ENCODE data around the gene INKA1. TPM values are rescaled to one million over a fixed set of nuclear protein-coding genes. Genes with fewer than 3 reads are reported as not detected.
A peak's percentile ranks its signal among the peaks of the same experiment; 100 is the strongest.

INKA1 gene
- total and polyA plus RNA-seq, 9 of the 15 experiments (the other 6 are each of a cell fraction or from before 2014, with no cell fraction given), result 0.55 to 13.9 (median 6.7) TPM

- TF ChIP-seq CHD1 (IDR thresholded peaks at IDR 0.05; ENCODE audit: low read length), result peak; percentile 60
- no peak for TF ChIP-seq RFX5 (IDR thresholded peaks at IDR 0.05; ENCODE audit: low read depth, low read length)
- TF ChIP-seq E2F6 (IDR thresholded peaks at IDR 0.05; ENCODE audit: borderline replicate concordance in 1 of 2, extremely low read depth in 1 of 2, insufficient read depth in 1 of 2, insufficient read length in 1 of 2, low read depth in 1 of 2, low read length in 1 of 2, poor library complexity in 1 of 2, severe bottlenecking in 1 of 2), result peak in 1 of 2 experiments; percentile 35
- no peak for TF ChIP-seq BRCA1 (IDR thresholded peaks at IDR 0.05)
- 0 out of 2 replicates have a peak, but pooled peaks have one; percentile 24 for TF ChIP-seq BRCA1 (CRISPR knock-in tag; IDR thresholded peaks at IDR 0.05)
- TF ChIP-seq TCFL5 (CRISPR knock-in tag; conservative IDR thresholded peaks at IDR 0.05), result no peak
- TF ChIP-seq CTBP1 (IDR thresholded peaks at IDR 0.05; ENCODE audit: borderline replicate concordance), result 0 out of 2 replicates have a peak, but pooled peaks have one; percentile 15
- TF ChIP-seq ZNF140 (CRISPR knock-in tag; IDR thresholded peaks at IDR 0.05), result no peak
- no peak for TF ChIP-seq L3MBTL2 (IDR thresholded peaks at IDR 0.05)
- TF ChIP-seq SPI1 (IDR thresholded peaks at IDR 0.05; ENCODE audit: borderline replicate concordance, low read depth, low read length), result peak; percentile 55; the same call in 1 of the 2 replicates
- TF ChIP-seq HDAC1 (IDR thresholded peaks at IDR 0.05), result no peak; a peak in 1 of 4 replicates
These were observed 17.3 kb upstream of the INKA1 start (continued) for GRCh38 chr3:49785565-49786356.

Data from K562 (cell line).